H9 (cell line): Measurements from ENCODE around the gene AGXT. TPM values are rescaled to one million over a fixed set of nuclear protein-coding genes. Genes with fewer than 3 reads are reported as not detected.

Experiments
- DNase-seq: peaks from one replicate; pipeline ENCODE4 v3.0.0-alpha.2; 2017
- H2AFZ ChIP-seq: one replicate; pipeline ENCODE4 v1.6.1; 2013; ENCODE audit warnings: mild to moderate bottlenecking, low read length, control low read depth, moderate library complexity
- H2AK5ac ChIP-seq: 2 replicates; pipeline ENCODE4 v1.6.1; 2013; ENCODE audit warnings: low read length, control low read depth, mixed read lengths; ENCODE audit not compliant: insufficient read length
- H2BK120ac ChIP-seq: one replicate; pipeline ENCODE4 v1.6.1; 2013; ENCODE audit warnings: low read depth, mild to moderate bottlenecking, low read length, control low read depth, inconsistent platforms; ENCODE audit not compliant: poor library complexity, severe bottlenecking
- H2BK12ac ChIP-seq: 2 replicates; pipeline ENCODE4 v1.6.1; 2013; ENCODE audit warnings: low read length, control low read depth, mixed read lengths, low read depth; ENCODE audit not compliant: insufficient read length
- H2BK15ac ChIP-seq: 2 replicates; pipeline ENCODE4 v1.6.1; 2013; ENCODE audit warnings: low read depth, low read length, control low read depth
- H2BK20ac ChIP-seq: one replicate; pipeline ENCODE4 v1.6.1; 2013; ENCODE audit warnings: low read depth, mild to moderate bottlenecking, low read length, control low read depth, inconsistent platforms; ENCODE audit not compliant: poor library complexity, severe bottlenecking
- H2BK5ac ChIP-seq: 2 replicates; pipeline ENCODE4 v1.6.1; 2013; ENCODE audit warnings: low read length, control low read depth, mixed read lengths; ENCODE audit not compliant: insufficient read length
- H3K14ac ChIP-seq: 2 replicates; pipeline ENCODE4 v1.6.1; 2013; ENCODE audit warnings: low read length, control low read depth; ENCODE audit not compliant: insufficient read depth
- H3K18ac ChIP-seq: 2 replicates; pipeline ENCODE4 v1.6.1; 2013; ENCODE audit warnings: low read depth, mild to moderate bottlenecking, mixed read lengths, low read length, control low read depth; ENCODE audit not compliant: insufficient read length
- H3K23ac ChIP-seq: 2 replicates; pipeline ENCODE4 v1.6.1; 2013; ENCODE audit warnings: low read length, control low read depth, mixed read lengths, low read depth; ENCODE audit not compliant: insufficient read length
- H3K23me2 ChIP-seq: 2 replicates; pipeline ENCODE4 v1.6.1; 2013; ENCODE audit warnings: low read depth, mild to moderate bottlenecking, mixed read lengths, low read length, control low read depth; ENCODE audit not compliant: insufficient read length, poor library complexity, severe bottlenecking
- H3K27ac ChIP-seq: 2 replicates; pipeline ENCODE4 v1.5.1; 2013; ENCODE audit warnings: low read length, control low read depth, mixed read lengths, low read depth; ENCODE audit not compliant: insufficient read length
- H3K27me3 ChIP-seq: 2 replicates; pipeline ENCODE4 v1.6.1; 2013; ENCODE audit warnings: low read length, control low read depth, inconsistent platforms; ENCODE audit not compliant: insufficient read depth
- H3K4ac ChIP-seq: 2 replicates; pipeline ENCODE4 v1.6.1; 2013; ENCODE audit warnings: low read depth, mild to moderate bottlenecking, control low read depth, inconsistent platforms, low read length, moderate library complexity
- H3K4me1 ChIP-seq: 2 replicates; pipeline ENCODE4 v1.6.1; 2013; ENCODE audit warnings: low read length, control low read depth, inconsistent platforms; ENCODE audit not compliant: insufficient read depth
- H3K4me2 ChIP-seq: 2 replicates; pipeline ENCODE4 v1.6.1; 2013; ENCODE audit warnings: low read length, control low read depth, mixed read lengths; ENCODE audit not compliant: insufficient read length, insufficient read depth
- H3K56ac ChIP-seq: 2 replicates; pipeline ENCODE4 v1.6.1; 2013; ENCODE audit warnings: low read depth, mild to moderate bottlenecking, mixed read lengths, low read length, control low read depth; ENCODE audit not compliant: insufficient read length
- H3K79me1 ChIP-seq: 2 replicates; pipeline ENCODE4 v1.6.1; 2013; ENCODE audit warnings: low read depth, mild to moderate bottlenecking, moderate library complexity, low read length, control low read depth, inconsistent platforms; ENCODE audit not compliant: insufficient read depth, poor library complexity, severe bottlenecking
- H3K79me2 ChIP-seq: 2 replicates; pipeline ENCODE4 v1.6.1; 2013; ENCODE audit warnings: low read length, control low read depth, inconsistent platforms; ENCODE audit not compliant: insufficient read depth
- H3K9ac ChIP-seq: 2 replicates; pipeline ENCODE4 v1.6.1; 2013; ENCODE audit warnings: low read length, control low read depth, mixed read lengths; ENCODE audit not compliant: insufficient read length; ENCODE audit errors: extremely low read depth
- H3K9me3 ChIP-seq: one replicate; pipeline ENCODE4 v1.6.1; 2013; ENCODE audit warnings: low read depth, low read length, inconsistent platforms; ENCODE audit not compliant: control insufficient read depth
- H3T11ph ChIP-seq: one replicate; pipeline ENCODE4 v1.6.1; 2013; ENCODE audit warnings: mild to moderate bottlenecking, low read length, control low read depth, inconsistent platforms
- H4K20me1 ChIP-seq: one replicate; pipeline ENCODE4 v1.6.1; 2013; ENCODE audit not compliant: control insufficient read depth, insufficient read length, insufficient read depth
- H4K5ac ChIP-seq: 2 replicates; pipeline ENCODE4 v1.6.1; 2013; ENCODE audit warnings: low read depth, mild to moderate bottlenecking, mixed read lengths, low read length, control low read depth; ENCODE audit not compliant: insufficient read length
- H4K8ac ChIP-seq: replicated peaks from 2 replicates; pipeline ENCODE4 v1.6.1; 2013; ENCODE audit warnings: low read length, control low read depth, mixed read lengths, low read depth; ENCODE audit not compliant: insufficient read length
- H4K91ac ChIP-seq: 2 replicates; pipeline ENCODE4 v1.6.1; 2013; ENCODE audit warnings: low read depth, mild to moderate bottlenecking, moderate library complexity, mixed read lengths, low read length, control low read depth; ENCODE audit not compliant: insufficient read length
- H3K27ac Mint-ChIP-seq, 3 experiments: 2 replicates in 2 of 3; 3 replicates in 1 of 3; pipeline ENCODE4 v1.8.0; 2020 to 2021; ENCODE audit warnings: mixed read lengths in 3 of 3, mild to moderate bottlenecking in 1 of 3, moderate library complexity in 1 of 3
- H3K27me3 Mint-ChIP-seq: 2 replicates; pipeline ENCODE4 v1.8.0; 2021; ENCODE audit warnings: low read depth, mild to moderate bottlenecking, moderate library complexity, mixed read lengths
- H3K36me3 Mint-ChIP-seq, 3 experiments: 2 replicates in 2 of 3; 3 replicates in 1 of 3; pipeline ENCODE4 v1.8.0; 2020 to 2021; ENCODE audit warnings: low read depth in 3 of 3, mixed read lengths in 3 of 3; ENCODE audit not compliant: insufficient read depth in 1 of 3
- H3K4me1 Mint-ChIP-seq, 2 experiments: 2 replicates each; pipeline ENCODE4 v1.8.0; 2020; ENCODE audit warnings: mixed read lengths in 2 of 2
- H3K4me3 Mint-ChIP-seq, 2 experiments: 2 replicates in 1 of 2; 3 replicates in 1 of 2; pipeline ENCODE4 v1.8.0; 2020 to 2021; ENCODE audit warnings: mild to moderate bottlenecking in 2 of 2, mixed read lengths in 2 of 2, moderate library complexity in 1 of 2
- H3K9me3 Mint-ChIP-seq, 2 experiments: 2 replicates in 1 of 2; 3 replicates in 1 of 2; pipeline ENCODE4 v1.8.0; 2020; ENCODE audit warnings: mild to moderate bottlenecking in 2 of 2, mixed read lengths in 2 of 2, moderate library complexity in 1 of 2
- CTCF ChIP-seq: fragments of 200-600 bp; sonication (generic); conservative IDR thresholded peaks from 3 replicates; pipeline ENCODE4 v1.8.0; 2021; ENCODE audit warnings: antibody characterized with exemption, mild to moderate bottlenecking
- WGBS: extraction: QIAGEN DNeasy Blood & Tissue Kit; methylation state at CpG from one replicate; pipeline ENCODE4 v1.1.7; 2013; ENCODE audit warnings: missing lambda C conversion rate, low lambda C conversion rate, mixed read lengths; ENCODE audit not compliant: insufficient read length; ENCODE audit errors: extremely low coverage; 5-methylcytosine and 5-hydroxymethylcytosine counted together
- total RNA-seq: library from RNA; stranded (reverse); gene quantifications from 2 replicates; pipeline ENCODE4 v1.2.1, GENCODE V29; 2021

Gene AGXT
- total RNA-seq, 1 experiment from 2014 or later = not detected

- Histone ChIP-seq H2BK20ac (no peak overlapping the region), H3K79me1 (no peaks in the 10 kb centered on the region), H3K9ac (no peak overlapping the region), H2AFZ (no peak overlapping the region), H2AK5ac (no peak overlapping the region), H4K20me1 (no peaks in the 10 kb centered on the region), H3K18ac (no peak overlapping the region), H2BK120ac (no peak overlapping the region), H2BK5ac (no peak overlapping the region), H3K4ac (no peak overlapping the region), H3K14ac (peak overlapping the region; percentile 19; the same call in 1 of the 2 replicates), H3K27me3 (no peaks in the 10 kb centered on the region), H3K79me2 (no peaks in the 10 kb centered on the region), H3K23ac (no peak overlapping the region), H3K23me2 (no peaks in the 10 kb centered on the region), H3K9me3 (no peaks in the 10 kb centered on the region), H3K4me1 (no peaks in the 10 kb centered on the region), H2BK12ac (no peak overlapping the region), H3T11ph (no peak overlapping the region), H4K8ac (no peak overlapping the region), H3K4me2 (no peak overlapping the region), H4K91ac (no peak overlapping the region), H4K5ac (no peak overlapping the region), H2BK15ac (no peak overlapping the region), H3K56ac (no peak overlapping the region), H3K27ac (no peak overlapping the region)
- Mint-ChIP-seq H3K9me3 (peaks cover 0 to 4% of the 10 kb centered on the region in 2 experiments; a peak in 4 of 5 replicates), H3K4me3 (no peak overlapping the region), H3K27me3 (peaks cover 11% of the 10 kb centered on the region), H3K4me1 (no peaks in the 10 kb centered on the region), H3K36me3 (peaks cover 0 to 3% (median 0%) of the 10 kb centered on the region in 3 experiments; a peak in 1 of 7 replicates), H3K27ac (no peak overlapping the region; a peak in 1 of 7 replicates)
- no peak for TF ChIP-seq CTCF
- DNase-seq = no peak
- WGBS = no CpG with 5 or more reads among the region's 22 CpGs
These were observed 38.4 kb downstream of the AGXT start for GRCh38 chr2:240906911-240907590.
